ENCODE data around the gene OTOGL. TPM values are rescaled to one million over a fixed set of nuclear protein-coding genes. Genes with fewer than 3 reads are reported as not detected.

The OTOGL gene
- total RNA-seq, 4 donors from 2014 or later: 0.72 to 1.2 (median 0.88) TPM

DNA sequence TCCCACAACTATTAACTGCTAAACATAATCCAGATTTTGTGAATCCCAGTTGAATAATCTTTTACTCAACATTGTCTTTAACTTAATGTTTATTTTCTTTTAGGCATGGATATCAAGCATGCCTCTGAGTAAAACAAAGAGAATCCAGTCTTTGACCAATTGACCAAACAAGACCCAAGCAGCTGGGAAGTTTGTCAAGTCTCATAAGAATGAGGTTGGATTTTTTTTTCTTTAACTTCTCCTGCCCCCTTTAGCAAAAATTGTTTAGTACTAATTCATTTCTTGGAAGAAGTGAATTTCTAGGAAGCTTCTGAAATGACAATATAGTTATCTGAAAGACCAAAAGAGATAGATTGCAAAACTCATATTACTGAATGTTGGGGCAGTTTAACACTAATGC, 89.9 kb downstream of the OTOGL start:
- H3K9me3 ChIP-seq: no peaks in the 10 kb centered on the region
- peaks cover 11% of the 10 kb centered on the region for H3K4me1 ChIP-seq
- H3K4me3 ChIP-seq: no peak overlapping the region
- H3K27me3 ChIP-seq: no peaks in the 10 kb centered on the region
- H3K36me3 ChIP-seq: no peaks in the 10 kb centered on the region
- no peak for DNase-seq (ENCODE audit: low spot score in 2 of 2)
- no peak for TF ChIP-seq EP300 (IDR thresholded peaks at IDR 0.05)
- no peak for TF ChIP-seq POLR2A (IDR thresholded peaks at IDR 0.05)
- TF ChIP-seq, protein P1, sequence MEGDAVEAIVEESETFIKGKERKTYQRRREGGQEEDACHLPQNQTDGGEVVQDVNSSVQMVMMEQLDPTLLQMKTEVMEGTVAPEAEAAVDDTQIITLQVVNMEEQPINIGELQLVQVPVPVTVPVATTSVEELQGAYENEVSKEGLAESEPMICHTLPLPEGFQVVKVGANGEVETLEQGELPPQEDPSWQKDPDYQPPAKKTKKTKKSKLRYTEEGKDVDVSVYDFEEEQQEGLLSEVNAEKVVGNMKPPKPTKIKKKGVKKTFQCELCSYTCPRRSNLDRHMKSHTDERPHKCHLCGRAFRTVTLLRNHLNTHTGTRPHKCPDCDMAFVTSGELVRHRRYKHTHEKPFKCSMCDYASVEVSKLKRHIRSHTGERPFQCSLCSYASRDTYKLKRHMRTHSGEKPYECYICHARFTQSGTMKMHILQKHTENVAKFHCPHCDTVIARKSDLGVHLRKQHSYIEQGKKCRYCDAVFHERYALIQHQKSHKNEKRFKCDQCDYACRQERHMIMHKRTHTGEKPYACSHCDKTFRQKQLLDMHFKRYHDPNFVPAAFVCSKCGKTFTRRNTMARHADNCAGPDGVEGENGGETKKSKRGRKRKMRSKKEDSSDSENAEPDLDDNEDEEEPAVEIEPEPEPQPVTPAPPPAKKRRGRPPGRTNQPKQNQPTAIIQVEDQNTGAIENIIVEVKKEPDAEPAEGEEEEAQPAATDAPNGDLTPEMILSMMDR (IDR thresholded peaks at IDR 0.05): no peak
- no peak for TF ChIP-seq POLR2AphosphoS5 (IDR thresholded peaks at IDR 0.05)
- H3K27ac ChIP-seq: no peak overlapping the region

DNA sequence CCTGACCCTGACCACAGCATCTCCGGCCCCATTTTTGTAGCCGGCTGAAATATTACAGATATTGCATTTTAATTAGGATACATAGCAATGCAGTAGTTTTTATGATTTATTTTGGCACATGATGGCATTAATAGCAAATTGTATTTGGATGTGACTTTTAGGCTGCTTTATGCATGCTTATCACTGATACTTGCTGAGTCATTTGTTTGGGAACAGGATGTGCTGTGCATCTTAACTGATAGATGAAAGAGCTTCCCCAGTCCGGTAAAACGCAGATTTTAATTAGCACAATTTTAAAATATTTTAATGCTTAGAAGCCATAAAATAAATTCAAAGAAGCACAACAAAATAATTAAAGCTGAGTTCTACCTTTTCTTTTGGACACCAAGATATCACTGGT, 90.7 kb downstream of the OTOGL start:
- H3K27ac ChIP-seq: no peak overlapping the region
- H3K36me3 ChIP-seq: no peaks in the 10 kb centered on the region
- TF ChIP-seq POLR2AphosphoS5 (IDR thresholded peaks at IDR 0.05) (no peak), EP300 (IDR thresholded peaks at IDR 0.05) (no peak), POLR2A (IDR thresholded peaks at IDR 0.05) (no peak)
- TF ChIP-seq, protein P1 (IDR thresholded peaks at IDR 0.05): no peak
- peaks cover 11% of the 10 kb centered on the region for H3K4me1 ChIP-seq
- no peaks in the 10 kb centered on the region for H3K27me3 ChIP-seq
- H3K9me3 ChIP-seq: no peaks in the 10 kb centered on the region
- DNase-seq (ENCODE audit: low spot score in 2 of 2): no peak
- H3K4me3 ChIP-seq: no peak overlapping the region
- 80% methylated on average over 4 of the region's 4 CpGs for WGBS

DNA sequence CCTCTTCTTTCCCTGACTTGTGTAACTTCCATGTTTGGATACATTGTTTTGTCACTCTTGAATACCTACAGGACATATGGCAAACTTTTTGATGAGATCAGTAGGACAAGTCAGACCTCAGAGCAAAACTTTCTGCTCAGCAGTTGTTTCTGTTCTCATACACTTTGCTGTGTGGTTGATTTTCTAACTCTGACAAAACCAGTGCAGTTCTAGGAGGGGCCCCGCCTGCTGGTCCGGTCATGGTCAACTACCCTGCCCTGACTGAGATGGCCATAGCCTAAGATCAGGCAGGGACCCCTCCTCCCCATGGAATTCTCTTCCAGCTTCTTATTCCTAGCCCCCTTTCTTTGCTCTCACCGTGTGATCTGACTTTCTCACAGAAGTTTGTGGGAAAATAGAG, 92.8 kb downstream of the OTOGL start:
- WGBS: 85% methylated on average over 3 of the region's 3 CpGs
- H3K4me3 ChIP-seq: no peak overlapping the region
- no peak for DNase-seq (ENCODE audit: low spot score in 2 of 2)
- H3K36me3 ChIP-seq: no peaks in the 10 kb centered on the region
- TF ChIP-seq POLR2A (IDR thresholded peaks at IDR 0.05): no peak
- TF ChIP-seq, protein P1 (IDR thresholded peaks at IDR 0.05): no peak
- TF ChIP-seq POLR2AphosphoS5 (IDR thresholded peaks at IDR 0.05): no peak
- no peak for TF ChIP-seq EP300 (IDR thresholded peaks at IDR 0.05)
- H3K27me3 ChIP-seq: no peaks in the 10 kb centered on the region
- H3K27ac ChIP-seq: no peak overlapping the region
- peaks cover under 1% of the 10 kb centered on the region for H3K4me1 ChIP-seq
- no peaks in the 10 kb centered on the region for H3K9me3 ChIP-seq

DNA sequence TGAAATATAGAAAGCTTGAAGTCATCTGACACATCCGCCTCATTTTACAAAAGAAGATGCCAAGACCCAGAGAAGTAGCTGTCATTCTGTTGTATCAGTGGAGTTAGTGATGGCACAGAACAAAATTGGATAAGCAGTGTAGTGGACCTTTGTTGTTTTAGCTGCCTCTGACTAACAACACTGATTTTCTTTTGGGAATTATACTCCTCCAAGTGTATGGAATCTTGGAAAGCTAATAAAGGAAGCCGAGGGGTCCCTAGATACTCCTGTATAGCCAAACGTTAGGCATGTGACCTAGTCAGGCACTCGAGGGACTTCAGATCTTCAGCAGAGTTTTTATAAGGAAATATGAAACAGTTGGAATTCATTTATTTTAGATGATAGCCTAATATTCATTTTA, 94.5 kb downstream of the OTOGL start:
- DNase-seq (ENCODE audit: low spot score in 2 of 2): no peak
- no peaks in the 10 kb centered on the region for H3K36me3 ChIP-seq
- H3K4me1 ChIP-seq: no peaks in the 10 kb centered on the region
- WGBS: 65% methylated on average over 4 of the region's 4 CpGs
- H3K4me3 ChIP-seq: no peak overlapping the region
- no peak overlapping the region for H3K27ac ChIP-seq
- no peaks in the 10 kb centered on the region for H3K27me3 ChIP-seq
- no peaks in the 10 kb centered on the region for H3K9me3 ChIP-seq
- TF ChIP-seq, protein P1 (IDR thresholded peaks at IDR 0.05): no peak
- TF ChIP-seq EP300 (IDR thresholded peaks at IDR 0.05) (no peak), POLR2AphosphoS5 (IDR thresholded peaks at IDR 0.05) (no peak), POLR2A (IDR thresholded peaks at IDR 0.05) (no peak)

DNA sequence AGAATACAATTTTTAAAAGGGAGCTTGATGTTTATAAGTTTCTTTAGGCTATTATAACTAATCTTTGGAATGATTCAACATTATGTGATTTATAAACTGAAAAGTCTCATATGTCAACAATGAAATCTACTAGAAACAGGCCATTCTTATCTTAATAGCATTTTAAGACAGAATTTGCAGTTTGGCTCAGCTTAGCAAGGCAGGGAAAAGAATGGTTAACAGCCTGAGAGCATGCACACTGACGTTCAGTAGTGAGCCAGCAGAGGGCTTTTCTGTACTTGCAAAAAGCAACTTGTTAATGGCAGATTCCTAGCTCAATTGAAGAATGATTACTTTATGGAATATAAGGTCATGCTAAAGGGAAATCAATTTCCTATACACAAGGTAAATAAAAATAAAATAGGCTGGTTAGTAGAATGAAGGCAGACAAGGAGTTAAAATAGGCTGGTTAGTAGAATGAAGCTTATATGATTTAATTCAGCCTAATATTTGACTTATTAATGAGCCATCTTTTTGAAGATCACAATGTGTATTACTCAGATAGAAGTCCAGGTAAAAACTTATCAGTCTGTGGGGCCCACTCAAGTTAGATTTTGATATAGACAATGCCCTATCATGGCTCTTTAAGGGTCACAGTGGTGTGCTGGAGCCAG, 95.9 kb downstream of the OTOGL start:
- WGBS: 4% methylated on average over 1 of the region's 1 CpG
- DNase-seq (ENCODE audit: low spot score in 2 of 2): no peak
- Histone ChIP-seq H3K27me3 (no peaks in the 10 kb centered on the region), H3K36me3 (no peaks in the 10 kb centered on the region), H3K9me3 (no peaks in the 10 kb centered on the region), H3K27ac (no peak overlapping the region), H3K4me1 (no peaks in the 10 kb centered on the region), H3K4me3 (no peak overlapping the region)
- TF ChIP-seq, protein P1 (IDR thresholded peaks at IDR 0.05): peak; percentile 19 to 30
- no peak for TF ChIP-seq POLR2A (IDR thresholded peaks at IDR 0.05)

All from suprapubic skin (tissue), 4 donors.